ENCODE measurements around the gene DNAJB12.
A peak's percentile ranks its signal among the peaks of the same experiment; 100 is the strongest.
"Not testable (repeated sequence)": the region's sequence is repeated elsewhere in the genome, so short reads cannot be mapped to it uniquely, and the experiment has no call there.

The DNAJB12 gene

GRCh38 chr10:72348282-72348681, 6.4 kb downstream of the DNAJB12 start:
- no peak overlapping the region for H2AFZ ChIP-seq (ENCODE audit: low read depth, low read length)
- H3K4me2 ChIP-seq (ENCODE audit: insufficient read depth, low read length): no peak overlapping the region
- no peak for TF ChIP-seq CTCF (IDR thresholded peaks at IDR 0.05; ENCODE audit: borderline replicate concordance, extremely low read depth, low read length, poor library complexity, severe bottlenecking)
- no peak for TF ChIP-seq EZH2 (IDR thresholded peaks at IDR 0.05; ENCODE audit: borderline replicate concordance, low read depth, low read length, severe bottlenecking)
- no peak for ATAC-seq (ENCODE audit: insufficient read depth, low read depth)
- peaks cover 82% of the 10 kb centered on the region for H3K79me2 ChIP-seq (ENCODE audit: insufficient read depth, low read length)
- H3K4me3 ChIP-seq (ENCODE audit: low read depth in 1 of 2, low read length in 2 of 2): no peak overlapping the region
- peaks cover 73% of the 10 kb centered on the region for H3K36me3 ChIP-seq (ENCODE audit: insufficient read depth, low read length)
- H3K9ac ChIP-seq (ENCODE audit: low read depth, low read length): no peak overlapping the region
- peaks cover 20% of the 10 kb centered on the region for H3K4me1 ChIP-seq (ENCODE audit: insufficient read depth, low read length)
- H3K9me3 ChIP-seq (ENCODE audit: insufficient read depth, low read length, severe bottlenecking): no peaks in the 10 kb centered on the region
- H4K20me1 ChIP-seq (ENCODE audit: insufficient read depth, low read length): peaks cover 43% of the 10 kb centered on the region
- H3K27ac ChIP-seq (ENCODE audit: low read length): no peak overlapping the region
- H3K27me3 ChIP-seq (ENCODE audit: insufficient read depth, low read length, poor library complexity): no peaks in the 10 kb centered on the region
- no peak for DNase-seq

- H3K27me3 ChIP-seq (ENCODE audit: insufficient read depth, low read length, poor library complexity); H3K9me3 ChIP-seq (ENCODE audit: insufficient read depth, low read length, severe bottlenecking); H3K4me2 ChIP-seq (ENCODE audit: insufficient read depth, low read length); ATAC-seq (ENCODE audit: insufficient read depth, low read depth); H3K4me3 ChIP-seq (ENCODE audit: low read depth in 1 of 2, low read length in 2 of 2); H3K4me1 ChIP-seq (ENCODE audit: insufficient read depth, low read length); H2AFZ ChIP-seq (ENCODE audit: low read depth, low read length); H3K9ac ChIP-seq (ENCODE audit: low read depth, low read length); DNase-seq; H3K27ac ChIP-seq (ENCODE audit: low read length): not testable (repeated sequence)
- Histone ChIP-seq H4K20me1 (ENCODE audit: insufficient read depth, low read length) (peaks cover 22% of the 10 kb centered on the region; the same call in 1 of the 2 replicates), H3K79me2 (ENCODE audit: insufficient read depth, low read length) (peaks cover 63% of the 10 kb centered on the region), H3K36me3 (ENCODE audit: insufficient read depth, low read length) (peaks cover 73% of the 10 kb centered on the region)
Measured at GRCh38 chr10:72346117-72346516, 8.6 kb downstream of the DNAJB12 start.

GRCh38 chr10:72344932-72345331, 9.8 kb downstream of the DNAJB12 start:
- no peak overlapping the region for H2AFZ ChIP-seq (ENCODE audit: low read depth, low read length)
- TF ChIP-seq EZH2 (IDR thresholded peaks at IDR 0.05; ENCODE audit: borderline replicate concordance, low read depth, low read length, severe bottlenecking) (no peak), CTCF (IDR thresholded peaks at IDR 0.05; ENCODE audit: borderline replicate concordance, extremely low read depth, low read length, poor library complexity, severe bottlenecking) (no peak)
- peaks cover 57% of the 10 kb centered on the region for H3K79me2 ChIP-seq (ENCODE audit: insufficient read depth, low read length)
- no peak for ATAC-seq (ENCODE audit: insufficient read depth, low read depth)
- no peaks in the 10 kb centered on the region for H3K9me3 ChIP-seq (ENCODE audit: insufficient read depth, low read length, severe bottlenecking)
- peaks cover 76% of the 10 kb centered on the region for H3K36me3 ChIP-seq (ENCODE audit: insufficient read depth, low read length)
- H3K27me3 ChIP-seq (ENCODE audit: insufficient read depth, low read length, poor library complexity): no peaks in the 10 kb centered on the region
- no peak for DNase-seq
- H3K27ac ChIP-seq (ENCODE audit: low read length): no peak overlapping the region
- peaks cover 3% of the 10 kb centered on the region for H3K4me1 ChIP-seq (ENCODE audit: insufficient read depth, low read length)
- no peak overlapping the region for H3K4me3 ChIP-seq (ENCODE audit: low read depth in 1 of 2, low read length in 2 of 2)
- peaks cover 13% of the 10 kb centered on the region; the same call in 1 of the 2 replicates for H4K20me1 ChIP-seq (ENCODE audit: insufficient read depth, low read length)
- no peak overlapping the region for H3K9ac ChIP-seq (ENCODE audit: low read depth, low read length)
- no peak overlapping the region for H3K4me2 ChIP-seq (ENCODE audit: insufficient read depth, low read length)

GRCh38 chr10:72342911-72343310, 11.8 kb downstream of the DNAJB12 start:
- Histone ChIP-seq H3K9me3 (ENCODE audit: insufficient read depth, low read length, severe bottlenecking) (no peaks in the 10 kb centered on the region), H3K4me3 (ENCODE audit: low read depth in 1 of 2, low read length in 2 of 2) (no peak overlapping the region), H3K27ac (ENCODE audit: low read length) (0 out of 2 replicates have a peak overlapping the region, but pooled peaks have one; percentile 42), H3K4me1 (ENCODE audit: insufficient read depth, low read length) (peaks cover 3% of the 10 kb centered on the region), H3K9ac (ENCODE audit: low read depth, low read length) (no peak overlapping the region), H3K27me3 (ENCODE audit: insufficient read depth, low read length, poor library complexity) (no peaks in the 10 kb centered on the region), H3K79me2 (ENCODE audit: insufficient read depth, low read length) (peaks cover 38% of the 10 kb centered on the region), H3K4me2 (ENCODE audit: insufficient read depth, low read length) (no peak overlapping the region), H3K36me3 (ENCODE audit: insufficient read depth, low read length) (peaks cover 69% of the 10 kb centered on the region), H2AFZ (ENCODE audit: low read depth, low read length) (no peak overlapping the region), H4K20me1 (ENCODE audit: insufficient read depth, low read length) (peaks cover 4% of the 10 kb centered on the region; the same call in 1 of the 2 replicates)
- ATAC-seq (ENCODE audit: insufficient read depth, low read depth) (no peak), DNase-seq (no peak)
- TF ChIP-seq EZH2 (IDR thresholded peaks at IDR 0.05; ENCODE audit: borderline replicate concordance, low read depth, low read length, severe bottlenecking) (no peak), CTCF (IDR thresholded peaks at IDR 0.05; ENCODE audit: borderline replicate concordance, extremely low read depth, low read length, poor library complexity, severe bottlenecking) (no peak)
